Neural crest cell (in vitro differentiated cells): ENCODE data around the gene TUBB2B. TPM values are rescaled to one million over a fixed set of nuclear protein-coding genes. Genes with fewer than 3 reads are reported as not detected.

ENCODE experiments used
- DNase-seq: peaks from one replicate; pipeline ENCODE4 v3.0.0; 2021; ENCODE audit warnings: low read depth, mixed read lengths, low spot score
- H3K27ac Mint-ChIP-seq: one replicate; pipeline ENCODE4 v1.8.0; 2021; ENCODE audit warnings: mild to moderate bottlenecking, mixed read lengths; ENCODE audit not compliant: unreplicated experiment
- H3K27me3 Mint-ChIP-seq: 2 replicates; pipeline ENCODE4 v1.8.0; 2021; ENCODE audit warnings: low read depth, mild to moderate bottlenecking, mixed read lengths
- H3K36me3 Mint-ChIP-seq: 2 replicates; pipeline ENCODE4 v1.8.0; 2021; ENCODE audit warnings: low read depth, mild to moderate bottlenecking, mixed read lengths
- H3K4me1 Mint-ChIP-seq: 2 replicates; pipeline ENCODE4 v1.8.0; 2021; ENCODE audit warnings: mixed read lengths
- H3K4me3 Mint-ChIP-seq: one replicate; pipeline ENCODE4 v1.8.0; 2021; ENCODE audit warnings: mild to moderate bottlenecking, mixed read lengths
- H3K9me3 Mint-ChIP-seq: 2 replicates; pipeline ENCODE4 v1.8.0; 2021; ENCODE audit warnings: mixed read lengths
- CTCF ChIP-seq: fragments of 200-600 bp; sonication (generic); conservative IDR thresholded peaks from 2 replicates; pipeline ENCODE4 v1.5.0; 2021; ENCODE audit warnings: antibody characterized with exemption, mild to moderate bottlenecking
- total RNA-seq: library from RNA; stranded (reverse); gene quantifications from 2 replicates; pipeline ENCODE4 v1.2.1, GENCODE V29; 2021

The TUBB2B gene
- total RNA-seq, 1 donor from 2014 or later, result 665 TPM

- H3K4me3 Mint-ChIP-seq, result no peak overlapping the region
- no peaks in the 10 kb centered on the region for H3K27me3 Mint-ChIP-seq
- H3K4me1 Mint-ChIP-seq, result peaks cover 30% of the 10 kb centered on the region
- DNase-seq, result no peak
- peak overlapping the region; percentile 22 for H3K27ac Mint-ChIP-seq
- TF ChIP-seq CTCF, result no peak
- no peaks in the 10 kb centered on the region for H3K36me3 Mint-ChIP-seq
- H3K9me3 Mint-ChIP-seq, result peaks cover 2% of the 10 kb centered on the region
Measured at GRCh38 chr6:3176562-3177355, 50.7 kb downstream of the TUBB2B start.

DNA sequence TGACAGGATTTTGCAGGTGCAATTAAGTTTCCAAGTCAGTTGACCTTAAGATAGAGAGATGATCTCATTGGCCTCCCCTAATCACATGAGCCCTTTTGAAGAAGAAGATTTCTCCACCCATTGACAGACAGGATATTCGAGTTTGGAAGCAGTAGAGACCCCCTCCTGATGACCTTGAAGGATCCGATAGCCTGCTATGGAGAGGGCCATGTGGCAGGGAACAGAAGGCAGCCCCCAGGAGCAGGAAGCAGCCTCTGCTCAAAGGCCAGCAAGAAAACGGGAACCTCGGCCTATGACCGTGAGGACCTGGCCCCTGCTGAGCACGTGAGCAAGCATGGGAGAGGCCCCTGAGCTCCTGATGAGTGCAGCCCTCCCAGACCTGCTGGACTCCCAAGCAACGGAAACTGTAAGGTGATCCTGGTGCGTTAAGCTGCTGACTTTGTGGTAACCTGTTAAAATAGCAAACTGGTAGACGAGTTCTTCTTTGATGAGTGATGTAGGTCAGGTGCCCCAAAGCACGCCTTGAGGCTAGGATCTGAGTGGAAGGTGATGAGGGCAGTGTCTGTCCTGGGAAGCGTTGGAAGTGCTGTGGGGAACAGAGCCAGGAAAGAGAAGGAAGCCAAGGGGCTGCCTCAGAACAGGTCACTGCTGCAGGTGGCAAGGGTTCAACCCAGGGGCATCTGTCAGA, 51.6 kb downstream of the TUBB2B start:
- Mint-ChIP-seq H3K36me3 (no peaks in the 10 kb centered on the region), H3K27me3 (no peaks in the 10 kb centered on the region), H3K4me3 (no peak overlapping the region), H3K9me3 (peaks cover 2% of the 10 kb centered on the region), H3K27ac (peak overlapping the region; percentile 37), H3K4me1 (peaks cover 32% of the 10 kb centered on the region)
- no peak for DNase-seq
- TF ChIP-seq CTCF, result no peak

Other genes with a start within 250 kb of the TUBB2B start
- 21.4 and 21.5 TPM in 2 replicates for gene NQO2, start 227.8 kb downstream of the TUBB2B start, total RNA-seq
- 12.1 and 12.2 TPM in 2 replicates for gene RIPK1, start 159.2 kb downstream of the TUBB2B start, total RNA-seq
- gene BPHL, start 108.9 kb downstream of the TUBB2B start, total RNA-seq, result 45.7 and 47.4 TPM in 2 replicates
- 167 and 177 TPM in 2 replicates for gene TUBB2A, start 70.1 kb downstream of the TUBB2B start, total RNA-seq
- 26.3 and 27.9 TPM in 2 replicates for gene PSMG4, start 31.3 kb upstream of the TUBB2B start, total RNA-seq
- gene SLC22A23, start 229.4 kb upstream of the TUBB2B start, total RNA-seq, result 12.5 and 14.6 TPM in 2 replicates